ENCODE data around the gene ARHGAP25.

Gene ARHGAP25

GRCh38 chr2:68861330-68861729 is 126.7 kb downstream of the ARHGAP25 start:
- no peak for DNase-seq (ENCODE audit: low read depth in 3 of 3)

GRCh38 chr2:68862889-68863288 is 128.3 kb downstream of the ARHGAP25 start:
- no peak for DNase-seq (ENCODE audit: low read depth in 3 of 3)

- no peak for DNase-seq (ENCODE audit: low read depth in 3 of 3)
These were observed 129.4 kb downstream of the ARHGAP25 start for GRCh38 chr2:68863996-68864395.

- DNase-seq (ENCODE audit: low read depth in 3 of 3): no peak
These were observed 130.5 kb downstream of the ARHGAP25 start for GRCh38 chr2:68865108-68865507.

- DNase-seq (ENCODE audit: low read depth in 3 of 3): no peak
These were observed 135.6 kb downstream of the ARHGAP25 start for GRCh38 chr2:68870215-68870614.

GRCh38 chr2:68871159-68871764 is 136.7 kb downstream of the ARHGAP25 start, which contains the start of gene BMP10:
TSS of gene BMP10 (minus strand) at chr2:68871397. CDS start at chr2:68871358, 39 bp downstream.
- DNase-seq (ENCODE audit: low read depth in 3 of 3): no peak
